K562 (cell line): ENCODE results near the gene TTLL10.

Experiments used
- CSDE1 ChIP-seq, 2 experiments: fragments of 450-650 bp; IDR thresholded peaks; 2 replicates each; pipeline ENCODE4 v1.6.1; 2016; ENCODE audit warnings: mild to moderate bottlenecking in 1 of 2
- JUND ChIP-seq, 2 experiments: IDR thresholded peaks; 2 replicates in 1 of 2; 3 replicates in 1 of 2; pipeline ENCODE4 v1.6.1; 2011; ENCODE audit warnings: borderline replicate concordance in 2 of 2, low read depth in 2 of 2, low read length in 2 of 2, improper control_type of control experiment in 1 of 2, missing biosample characterization in 1 of 2, missing genetic modification characterization in 1 of 2, missing genetic modification reagents in 1 of 2
- KLF6 ChIP-seq: fragments of 250-450 bp; sonication (Bioruptor Pico); IDR thresholded peaks from 2 replicates; pipeline ENCODE4 v1.4.0; 2020; ENCODE audit warnings: mild to moderate bottlenecking, moderate library complexity, borderline replicate concordance
- MEF2A ChIP-seq: IDR thresholded peaks from 2 replicates; pipeline ENCODE4 v1.6.1; 2011; ENCODE audit warnings: low read depth, mild to moderate bottlenecking, low read length, moderate library complexity; ENCODE audit not compliant: control insufficient read depth
- MYC ChIP-seq, 2 experiments: fragments of 250-450 bp in 1 of 2; sonication (Bioruptor Pico) in 1 of 2; IDR thresholded peaks; 2 replicates each; pipeline versions ENCODE4 v1.5.1 to v1.6.1; 2012 to 2021; ENCODE audit warnings: low read depth in 2 of 2, borderline replicate concordance in 1 of 2, improper control_type of control experiment in 1 of 2, low read length in 1 of 2, mild to moderate bottlenecking in 1 of 2, moderate library complexity in 1 of 2
- OTX1 ChIP-seq: fragments of 450-650 bp; formaldehyde crosslinking; IDR thresholded peaks from 2 replicates; pipeline ENCODE4 v1.4.0; 2022; ENCODE audit warnings: mild to moderate bottlenecking
- TAF1 ChIP-seq: IDR thresholded peaks from 2 replicates; pipeline ENCODE4 v1.6.1; 2011; ENCODE audit warnings: mild to moderate bottlenecking, low read length, moderate library complexity; ENCODE audit not compliant: insufficient read depth, control insufficient read depth, severe bottlenecking; ENCODE audit errors: extremely low read depth
- ZC3H4 ChIP-seq: sonication (generic); formaldehyde crosslinking; IDR thresholded peaks from 2 replicates; pipeline ENCODE4 v1.9.0; 2021; ENCODE audit warnings: missing genetic modification reagents, borderline replicate concordance
- TF ChIP-seq, protein P1 (sequence below): sonication (generic); formaldehyde crosslinking; IDR thresholded peaks from 2 replicates; pipeline ENCODE4 v1.8.0; 2022; ENCODE audit warnings: missing genetic modification reagents, mild to moderate bottlenecking, borderline replicate concordance

GRCh38 chr1:1145547-1145914 lies 28.1 kb upstream of the TTLL10 start:
- TF ChIP-seq ZC3H4 (no peak), KLF6 (CRISPR knock-in tag) (no peak), MYC (IDR thresholded peaks at IDR 0.05; ENCODE audit: low read depth, low read length) (no peak), MYC (CRISPR knock-in tag; IDR thresholded peaks at IDR 0.05; ENCODE audit: borderline replicate concordance, low read depth) (no peak), TAF1 (no peak), CSDE1 (IDR thresholded peaks at IDR 0.05) (no peak), OTX1 (CRISPR knock-in tag) (no peak), MEF2A (no peak), JUND (IDR thresholded peaks at IDR 0.05; ENCODE audit: borderline replicate concordance, low read depth, low read length) (no peak), JUND (tag; IDR thresholded peaks at IDR 0.05; ENCODE audit: borderline replicate concordance, low read depth, low read length) (no peak)
- TF ChIP-seq, protein P1, sequence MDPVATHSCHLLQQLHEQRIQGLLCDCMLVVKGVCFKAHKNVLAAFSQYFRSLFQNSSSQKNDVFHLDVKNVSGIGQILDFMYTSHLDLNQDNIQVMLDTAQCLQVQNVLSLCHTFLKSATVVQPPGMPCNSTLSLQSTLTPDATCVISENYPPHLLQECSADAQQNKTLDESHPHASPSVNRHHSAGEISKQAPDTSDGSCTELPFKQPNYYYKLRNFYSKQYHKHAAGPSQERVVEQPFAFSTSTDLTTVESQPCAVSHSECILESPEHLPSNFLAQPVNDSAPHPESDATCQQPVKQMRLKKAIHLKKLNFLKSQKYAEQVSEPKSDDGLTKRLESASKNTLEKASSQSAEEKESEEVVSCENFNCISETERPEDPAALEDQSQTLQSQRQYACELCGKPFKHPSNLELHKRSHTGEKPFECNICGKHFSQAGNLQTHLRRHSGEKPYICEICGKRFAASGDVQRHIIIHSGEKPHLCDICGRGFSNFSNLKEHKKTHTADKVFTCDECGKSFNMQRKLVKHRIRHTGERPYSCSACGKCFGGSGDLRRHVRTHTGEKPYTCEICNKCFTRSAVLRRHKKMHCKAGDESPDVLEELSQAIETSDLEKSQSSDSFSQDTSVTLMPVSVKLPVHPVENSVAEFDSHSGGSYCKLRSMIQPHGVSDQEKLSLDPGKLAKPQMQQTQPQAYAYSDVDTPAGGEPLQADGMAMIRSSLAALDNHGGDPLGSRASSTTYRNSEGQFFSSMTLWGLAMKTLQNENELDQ (CRISPR knock-in tag) = no peak
